Kidney (tissue), 14 donors: ENCODE data around the gene KIF11. TPM values are rescaled to one million over a fixed set of nuclear protein-coding genes. Genes with fewer than 3 reads are reported as not detected.

Experiments used
- DNase-seq, 5 donors: peaks; one replicate each; pipeline ENCODE4 v3.0.0-alpha.2; 2013 to 2020
- FAIRE-seq: peaks from 2 replicates; lab custom pipeline; 2012; peaks lifted over from hg19 to GRCh38; lab: Jason Lieb, UNC
- H3K27ac ChIP-seq, 2 donors: one replicate each; pipeline ENCODE4 v1.7.0; 2013; ENCODE audit warnings: low read depth in 2 of 2, low read length in 2 of 2, inconsistent platforms in 1 of 2
- H3K27me3 ChIP-seq: one replicate; pipeline ENCODE4 v1.7.1; 2013; ENCODE audit warnings: low read length, inconsistent platforms; ENCODE audit not compliant: control insufficient read depth, insufficient read depth
- H3K36me3 ChIP-seq, 3 donors: one replicate each; pipeline versions ENCODE4 v1.7.0 to v1.7.1; 2013; ENCODE audit warnings: low read length in 3 of 3, control low read depth in 1 of 3, inconsistent platforms in 1 of 3; ENCODE audit not compliant: insufficient read depth in 3 of 3, control insufficient read depth in 2 of 3
- H3K4me1 ChIP-seq, 3 donors: one replicate each; pipeline versions ENCODE4 v1.7.0 to v1.7.1; 2013; ENCODE audit warnings: low read length in 3 of 3, inconsistent platforms in 1 of 3, low read depth in 1 of 3; ENCODE audit not compliant: control insufficient read depth in 2 of 3, insufficient read depth in 2 of 3
- H3K4me3 ChIP-seq, 3 donors: one replicate each; pipeline versions ENCODE4 v1.7.0 to v1.8.1; 2013; ENCODE audit warnings: low read length in 3 of 3, control low read depth in 1 of 3, inconsistent platforms in 1 of 3
- H3K9ac ChIP-seq, 3 donors: one replicate each; pipeline versions ENCODE4 v1.7.0 to v1.7.1; 2013; ENCODE audit warnings: low read length in 3 of 3, control low read depth in 1 of 3, inconsistent platforms in 1 of 3
- H3K9me3 ChIP-seq, 3 donors: one replicate each; pipeline versions ENCODE4 v1.7.0 to v1.7.1; 2013; ENCODE audit warnings: low read length in 3 of 3, control low read depth in 1 of 3, inconsistent platforms in 1 of 3; ENCODE audit not compliant: control insufficient read depth in 2 of 3, insufficient read depth in 1 of 3
- intact Hi-C: fragments of 100-400 bp; cut with DNase I; formaldehyde crosslinking; loops from one replicate; pipeline ENCODE4 v1.11.1; 2022
- polyA plus RNA-seq: library from polyadenylated mRNA; stranded (reverse); fragments of 350-450 nt; fragmentation: Illumina TruSeq; extraction: RNeasy Lipid Tissue Mini Kit (QIAGEN cat#74804); gene quantifications from one replicate; pipeline ENCODE4 v1.2.3, GENCODE V29; 2014; ENCODE audit warnings: low read depth, low replicate concordance; ENCODE audit not compliant: insufficient read depth
- total RNA-seq: library from RNA; stranded (reverse); fragmentation: NEBNext Ultra II Directional; extraction: Animal tissue kit (Norgen Biotek cat#: 25700); gene quantifications from one replicate; pipeline ENCODE4 v1.2.1, GENCODE V29; 2021
- TF ChIP-seq, protein P1 (sequence below): IDR thresholded peaks from 3 replicates; pipeline ENCODE4 v1.5.1; 2012; ENCODE audit warnings: mild to moderate bottlenecking, moderate library complexity, borderline replicate concordance; ENCODE audit not compliant: insufficient read depth; ENCODE audit errors: extremely low read depth
- donor health status: control.
- donor health status: control.
- donor health status: control.
- donor health status: control.
- donor health status: control.
- donor health status: DM: yes; HTN: yes; CAD: no.
- donor health status: Normal renal cell carcinoma (clear cell type).

KIF11 gene
- total and polyA plus RNA-seq, 2 donors from 2014 or later: 0.39 to 1.6 TPM

DNA sequence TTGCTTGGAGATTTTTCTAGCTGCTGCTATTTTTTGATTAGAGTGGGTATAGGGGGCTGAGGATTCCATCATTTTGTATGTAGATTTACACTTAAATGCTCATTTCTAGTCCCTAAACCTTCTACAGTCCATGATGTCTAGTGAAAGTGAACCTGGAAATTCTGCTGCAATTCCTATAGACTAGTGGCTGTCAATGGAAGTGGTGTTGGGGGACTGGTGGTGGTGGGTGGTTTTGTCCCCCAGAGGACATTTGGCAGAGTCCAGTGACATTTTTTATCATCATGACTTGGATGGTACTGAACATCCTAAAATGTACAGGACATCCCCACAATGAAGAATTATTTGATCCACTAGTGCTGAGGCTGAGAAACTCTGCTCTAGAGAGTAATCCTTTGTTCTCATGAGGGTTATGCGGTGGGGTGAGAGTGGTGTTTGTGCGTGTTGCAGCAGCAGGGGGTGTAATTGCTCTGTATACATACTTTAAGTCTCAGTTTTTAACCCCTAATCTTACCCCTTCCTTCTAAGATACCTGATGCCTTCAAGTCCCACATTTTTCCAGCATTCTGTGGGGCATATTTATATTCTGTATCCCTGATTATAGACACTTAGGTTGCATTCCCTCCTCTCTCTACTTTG is 35.0 kb downstream of the KIF11 start:
- Histone ChIP-seq H3K4me3 (no peak overlapping the region), H3K4me1 (no peaks in the 10 kb centered on the region), H3K27ac (no peak overlapping the region), H3K36me3 (no peaks in the 10 kb centered on the region), H3K9me3 (no peaks in the 10 kb centered on the region), H3K27me3 (no peaks in the 10 kb centered on the region), H3K9ac (no peak overlapping the region)
- DNase-seq (peak in 1 of 5 donors; percentile 1), FAIRE-seq (no peak)
- TF ChIP-seq, protein P1, sequence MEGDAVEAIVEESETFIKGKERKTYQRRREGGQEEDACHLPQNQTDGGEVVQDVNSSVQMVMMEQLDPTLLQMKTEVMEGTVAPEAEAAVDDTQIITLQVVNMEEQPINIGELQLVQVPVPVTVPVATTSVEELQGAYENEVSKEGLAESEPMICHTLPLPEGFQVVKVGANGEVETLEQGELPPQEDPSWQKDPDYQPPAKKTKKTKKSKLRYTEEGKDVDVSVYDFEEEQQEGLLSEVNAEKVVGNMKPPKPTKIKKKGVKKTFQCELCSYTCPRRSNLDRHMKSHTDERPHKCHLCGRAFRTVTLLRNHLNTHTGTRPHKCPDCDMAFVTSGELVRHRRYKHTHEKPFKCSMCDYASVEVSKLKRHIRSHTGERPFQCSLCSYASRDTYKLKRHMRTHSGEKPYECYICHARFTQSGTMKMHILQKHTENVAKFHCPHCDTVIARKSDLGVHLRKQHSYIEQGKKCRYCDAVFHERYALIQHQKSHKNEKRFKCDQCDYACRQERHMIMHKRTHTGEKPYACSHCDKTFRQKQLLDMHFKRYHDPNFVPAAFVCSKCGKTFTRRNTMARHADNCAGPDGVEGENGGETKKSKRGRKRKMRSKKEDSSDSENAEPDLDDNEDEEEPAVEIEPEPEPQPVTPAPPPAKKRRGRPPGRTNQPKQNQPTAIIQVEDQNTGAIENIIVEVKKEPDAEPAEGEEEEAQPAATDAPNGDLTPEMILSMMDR: no peak
- intact Hi-C loops: no loop called here

GRCh38 chr10:92629945-92630344 is 37.0 kb downstream of the KIF11 start:
- Histone ChIP-seq H3K36me3 (no peaks in the 10 kb centered on the region), H3K4me3 (no peak overlapping the region), H3K27me3 (no peaks in the 10 kb centered on the region), H3K4me1 (no peaks in the 10 kb centered on the region), H3K27ac (no peak overlapping the region), H3K9me3 (no peaks in the 10 kb centered on the region), H3K9ac (no peak overlapping the region)
- intact Hi-C loops: no loop called here
- DNase-seq (no peak), FAIRE-seq (no peak)
- TF ChIP-seq, protein P1: no peak

DNA sequence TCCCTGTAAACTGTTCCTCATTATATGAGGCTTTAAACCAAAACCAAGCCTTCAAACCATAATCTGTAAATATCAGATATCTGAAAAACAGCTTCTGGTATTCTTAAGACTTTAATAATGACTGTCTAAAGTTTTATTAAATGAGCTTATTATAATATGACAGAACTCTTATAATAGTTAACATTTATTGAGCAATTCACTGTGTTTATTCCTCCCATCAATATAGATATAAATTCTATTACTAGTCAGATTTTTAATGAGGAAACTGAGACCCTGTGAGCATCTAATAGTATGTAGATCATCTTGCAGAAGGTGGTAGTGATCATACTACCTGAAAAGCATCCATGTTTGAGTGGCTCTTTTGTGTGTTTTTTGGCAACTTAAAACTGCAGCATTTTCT is 45.1 kb downstream of the KIF11 start:
- intact Hi-C loops: no loop called here
- Histone ChIP-seq H3K9ac (no peak overlapping the region), H3K27ac (no peak overlapping the region), H3K36me3 (no peaks in the 10 kb centered on the region), H3K27me3 (no peaks in the 10 kb centered on the region), H3K4me1 (no peaks in the 10 kb centered on the region), H3K9me3 (no peaks in the 10 kb centered on the region), H3K4me3 (no peak overlapping the region)
- no peak for DNase-seq
- TF ChIP-seq, protein P1: no peak
- no peak for FAIRE-seq

GRCh38 chr10:92640107-92640506 is 47.2 kb downstream of the KIF11 start:
- TF ChIP-seq, protein P1: no peak
- Histone ChIP-seq H3K36me3 (no peaks in the 10 kb centered on the region), H3K4me1 (no peaks in the 10 kb centered on the region), H3K9ac (no peak overlapping the region), H3K4me3 (no peak overlapping the region), H3K9me3 (no peaks in the 10 kb centered on the region), H3K27me3 (no peaks in the 10 kb centered on the region), H3K27ac (no peak overlapping the region)
- intact Hi-C loops: no loop called here
- FAIRE-seq: no peak
- no peak for DNase-seq
